MCF 10A (cell line): ENCODE data around the gene EGR4. TPM values are rescaled to one million over a fixed set of nuclear protein-coding genes. Genes with fewer than 3 reads are reported as not detected.

Experiments
- BruUV-seq: library from RNA; stranded (reverse); fragments of 400-500 nt; replicated peaks from 2 replicates; lab custom pipeline; 2021; lab: Mats Ljungman, UMichigan
- CTCF ChIA-PET: fragments of 300-600 bp; sonication (Branson Sonifier 250); formaldehyde crosslinking; extraction: SDS; loops from one replicate; lab custom pipeline; 2021; ENCODE audit warnings: antibody characterized with exemption, inconsistent platforms; lab: Yijun Ruan, JAX
- POLR2A ChIA-PET: fragments of 300-600, 350-650 bp; sonication (Branson Sonifier 250); formaldehyde crosslinking; extraction: SDS; loops from one replicate; lab custom pipeline; 2020; ENCODE audit warnings: antibody characterized with exemption, inconsistent platforms; lab: Yijun Ruan, JAX
- DNase-seq: peaks from one replicate; pipeline ENCODE4 v3.0.0-alpha.2; 2018; ENCODE audit not compliant: unreplicated experiment
- H3K27ac Mint-ChIP-seq: one replicate; pipeline ENCODE4 v1.8.0; 2022; ENCODE audit warnings: mild to moderate bottlenecking, low read depth, mixed read lengths; ENCODE audit not compliant: unreplicated experiment
- H3K27me3 Mint-ChIP-seq: one replicate; pipeline ENCODE4 v1.8.0; 2022; ENCODE audit warnings: mixed read lengths; ENCODE audit not compliant: insufficient read depth, unreplicated experiment
- H3K36me3 Mint-ChIP-seq: one replicate; pipeline ENCODE4 v1.8.0; 2022; ENCODE audit warnings: mild to moderate bottlenecking, moderate library complexity, mixed read lengths; ENCODE audit not compliant: insufficient read depth, unreplicated experiment
- H3K4me1 Mint-ChIP-seq: one replicate; pipeline ENCODE4 v1.8.0; 2022; ENCODE audit warnings: mixed read lengths; ENCODE audit not compliant: insufficient read depth, unreplicated experiment
- H3K4me3 Mint-ChIP-seq: one replicate; pipeline ENCODE4 v1.8.0; 2022; ENCODE audit warnings: mild to moderate bottlenecking, moderate library complexity, mixed read lengths; ENCODE audit not compliant: unreplicated experiment
- H3K9me3 Mint-ChIP-seq: one replicate; pipeline ENCODE4 v1.8.0; 2022; ENCODE audit warnings: mixed read lengths; ENCODE audit not compliant: unreplicated experiment
- CTCF ChIP-seq: fragments of 200-600 bp; IDR thresholded peaks from one replicate; pipeline ENCODE4 v1.8.0; 2022; ENCODE audit warnings: antibody characterized with exemption, mild to moderate bottlenecking; ENCODE audit not compliant: unreplicated experiment
- intact Hi-C: fragments of 100-400 bp; cut with micrococcal nuclease; formaldehyde crosslinking; loops from 2 replicates; pipeline ENCODE4 v1.14.1; 2022
- total RNA-seq: library from RNA; stranded (reverse); gene quantifications from 2 replicates; pipeline ENCODE4 v1.2.3, GENCODE V29; 2022

The EGR4 gene
- total RNA-seq, 1 experiment from 2014 or later, result 0.37 TPM

DNA sequence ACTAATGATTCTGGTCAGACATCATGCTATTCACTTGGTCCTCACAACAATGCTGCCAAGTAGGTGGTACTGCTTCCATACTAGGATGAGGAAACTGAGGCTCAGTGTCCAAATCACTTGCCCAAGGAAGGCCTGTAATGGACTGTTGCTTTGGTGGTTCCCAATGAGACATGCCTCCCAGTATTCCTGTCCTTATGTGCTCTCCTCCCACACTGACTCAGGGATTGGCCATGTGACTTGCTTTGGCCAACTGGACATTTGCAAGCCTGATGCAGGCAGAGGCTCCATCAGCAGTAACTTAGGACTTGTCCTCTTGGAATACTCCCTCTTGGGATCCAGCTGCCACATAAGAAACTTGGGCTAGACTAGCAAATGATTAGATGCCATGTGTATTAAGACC, 12.1 kb downstream of the EGR4 start:
- no peak overlapping the region for H3K27ac Mint-ChIP-seq
- POLR2A ChIA-PET, result no interaction called here
- H3K4me1 Mint-ChIP-seq, result peaks cover 12% of the 10 kb centered on the region
- no TSS peak for BruUV-seq
- DNase-seq, result no peak
- no peak for TF ChIP-seq CTCF
- peaks cover 15% of the 10 kb centered on the region for H3K27me3 Mint-ChIP-seq
- intact Hi-C loops, result no loop called here
- CTCF ChIA-PET, result interaction anchor here (0.5 to 1.7 kb wide), 4 partner anchors 9 to 46 kb away, joined by 3 to 8 read pairs (median 4); no protein-coding TSS in a partner anchor
- no peaks in the 10 kb centered on the region for H3K9me3 Mint-ChIP-seq
- no peak overlapping the region for H3K4me3 Mint-ChIP-seq
- H3K36me3 Mint-ChIP-seq, result no peaks in the 10 kb centered on the region

DNA sequence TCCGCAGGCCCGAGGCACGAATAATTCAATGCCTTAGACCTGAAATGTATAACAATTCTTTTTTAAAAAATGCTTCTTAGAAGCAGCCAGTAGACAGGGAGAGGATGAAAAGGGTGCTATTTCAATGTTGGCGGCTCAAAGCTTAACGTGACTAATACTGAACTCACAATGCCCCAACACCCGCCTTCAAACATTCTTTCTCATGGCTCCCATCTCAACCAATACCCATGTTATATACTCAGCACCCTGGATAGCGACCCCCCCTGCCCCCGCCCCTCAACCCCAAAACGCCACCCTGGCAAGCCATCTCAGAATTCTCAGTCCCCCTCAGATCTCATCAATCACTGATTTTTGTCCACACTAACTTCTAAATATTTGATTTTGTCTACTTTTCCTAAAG, 13.5 kb downstream of the EGR4 start:
- TF ChIP-seq CTCF, result no peak
- ChIA-PET CTCF (interaction anchor here (1.3 to 1.4 kb wide), 2 partner anchors 10 to 20 kb away, joined by 3 to 7 read pairs; no protein-coding TSS in a partner anchor), POLR2A (interaction anchor here (0.6 kb wide), 1 partner anchor 41 kb away, joined by 3 read pairs; no protein-coding TSS in a partner anchor)
- intact Hi-C loops, result no loop called here
- Mint-ChIP-seq H3K27me3 (peaks cover 10% of the 10 kb centered on the region), H3K4me1 (peaks cover 12% of the 10 kb centered on the region), H3K9me3 (no peaks in the 10 kb centered on the region), H3K36me3 (no peaks in the 10 kb centered on the region), H3K27ac (no peak overlapping the region), H3K4me3 (no peak overlapping the region)
- no peak for DNase-seq
- no TSS peak for BruUV-seq

DNA sequence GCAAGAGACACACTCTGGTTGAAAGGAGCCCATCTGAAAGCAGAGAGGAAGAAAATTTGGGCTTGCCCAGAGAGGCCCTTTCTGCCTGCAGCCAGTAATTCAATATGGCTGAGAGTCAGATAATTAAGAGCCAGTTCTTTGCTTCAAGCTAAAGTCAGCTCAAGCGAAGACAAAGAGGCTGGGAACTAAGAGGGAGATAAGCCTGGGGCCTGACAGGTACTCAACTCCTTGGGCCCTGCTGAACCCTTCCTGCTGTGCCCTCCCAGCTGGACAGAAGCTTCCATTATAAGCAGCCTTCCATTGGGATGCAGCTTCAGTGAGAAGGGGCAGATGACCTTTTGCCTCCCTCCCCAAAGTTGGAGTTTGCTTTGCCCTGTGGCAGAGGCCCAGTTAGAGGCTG, 21.1 kb downstream of the EGR4 start:
- no peak for TF ChIP-seq CTCF
- intact Hi-C loops, result no loop called here
- H3K36me3 Mint-ChIP-seq, result no peaks in the 10 kb centered on the region
- ChIA-PET CTCF (interaction anchor here (0.6 to 2.6 kb wide), 3 partner anchors 14 to 58 kb away, joined by 3 to 15 read pairs (median 4); no protein-coding TSS in a partner anchor), POLR2A (no interaction called here)
- BruUV-seq, result no TSS peak
- H3K9me3 Mint-ChIP-seq, result no peaks in the 10 kb centered on the region
- DNase-seq, result no peak
- no peak overlapping the region for H3K4me3 Mint-ChIP-seq
- H3K4me1 Mint-ChIP-seq, result peaks cover 6% of the 10 kb centered on the region
- peaks cover 20% of the 10 kb centered on the region for H3K27me3 Mint-ChIP-seq
- no peak overlapping the region for H3K27ac Mint-ChIP-seq

GRCh38 chr2:73269686-73270465, 23.5 kb downstream of the EGR4 start:
- BruUV-seq, result no TSS peak
- Mint-ChIP-seq H3K4me1 (peaks cover 6% of the 10 kb centered on the region), H3K27ac (no peak overlapping the region), H3K36me3 (no peaks in the 10 kb centered on the region), H3K4me3 (no peak overlapping the region), H3K9me3 (no peaks in the 10 kb centered on the region), H3K27me3 (peaks cover 20% of the 10 kb centered on the region)
- no peak for DNase-seq
- CTCF ChIA-PET, result interaction anchor here (2.6 kb wide), 1 partner anchor 20 kb away, joined by 15 read pairs; no protein-coding TSS in a partner anchor
- TF ChIP-seq CTCF, result no peak
- POLR2A ChIA-PET, result no interaction called here
- intact Hi-C loops, result no loop called here
